ENCODE data around the gene TAPBP. TPM values are rescaled to one million over a fixed set of nuclear protein-coding genes. Genes with fewer than 3 reads are reported as not detected.

The TAPBP gene
- total RNA-seq, 1 donor from 2014 or later = 93.0 TPM

DNA sequence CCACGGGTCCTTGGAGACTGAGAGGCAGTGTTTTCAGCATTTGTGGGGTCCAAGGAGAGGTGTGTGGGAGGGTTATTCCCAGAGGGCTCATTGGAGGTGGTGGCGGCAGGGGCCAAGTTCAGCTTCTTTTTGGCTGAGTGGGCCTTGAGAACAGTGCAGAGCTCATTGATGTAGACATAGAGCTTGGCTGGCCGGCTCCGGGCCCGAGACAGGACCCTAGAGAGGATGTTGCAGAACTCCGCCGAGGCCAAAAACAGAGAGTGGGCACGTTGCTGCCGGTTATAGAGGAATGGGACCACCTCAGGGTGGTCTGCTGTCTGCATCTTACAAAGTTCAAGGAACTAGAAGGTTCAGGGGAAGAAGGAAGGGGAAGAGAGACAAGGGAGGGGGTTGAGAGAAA is 7.3 kb upstream of the TAPBP start:
- DNase-seq (no peak), ATAC-seq (no peak)
- intact Hi-C loops (cut with micrococcal nuclease) = no loop called here

DNA sequence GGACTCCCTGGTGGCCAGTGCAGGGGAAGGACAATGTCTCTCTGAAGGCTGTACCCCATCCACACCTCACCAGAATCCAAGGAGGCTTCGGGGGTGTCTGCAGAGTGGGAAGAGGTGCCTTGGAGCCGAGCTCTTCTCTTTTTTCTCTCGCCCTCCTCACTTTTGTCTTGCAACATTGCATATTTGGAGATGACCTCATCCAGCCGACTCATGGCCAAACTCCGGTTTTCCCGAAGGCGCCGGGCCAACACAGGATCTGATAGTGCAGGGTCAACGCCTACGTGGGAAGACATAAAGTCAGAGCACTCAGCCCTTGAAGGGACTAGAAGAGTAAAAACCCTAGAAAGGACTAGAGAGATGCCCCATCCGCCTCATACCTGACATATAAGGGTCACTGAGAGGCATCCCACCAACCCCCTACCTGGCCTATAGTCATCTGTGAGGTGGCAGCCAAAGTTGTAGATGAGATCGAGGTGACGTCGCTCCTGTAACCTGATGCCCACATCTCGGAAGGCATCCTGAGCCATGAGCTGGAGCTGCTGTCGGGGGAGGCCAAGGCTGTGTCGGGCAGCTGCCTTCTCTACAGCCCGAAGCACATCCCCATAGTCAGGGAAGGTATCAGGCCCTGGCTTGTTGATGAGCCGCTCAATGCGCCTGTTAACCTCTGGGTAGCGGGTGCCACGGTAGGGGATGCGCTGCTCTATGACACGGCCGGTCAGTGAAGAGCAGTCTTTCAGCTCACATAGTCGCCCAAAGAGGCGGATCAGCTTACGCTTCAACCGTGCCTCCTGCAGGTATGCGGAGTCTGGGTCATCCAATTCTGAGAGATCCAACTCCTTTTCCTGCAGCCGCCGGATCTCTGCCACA is 6.7 kb upstream of the TAPBP start:
- intact Hi-C loops (cut with micrococcal nuclease) = no loop called here
- ATAC-seq (no peak), DNase-seq (peak; percentile 77)

DNA sequence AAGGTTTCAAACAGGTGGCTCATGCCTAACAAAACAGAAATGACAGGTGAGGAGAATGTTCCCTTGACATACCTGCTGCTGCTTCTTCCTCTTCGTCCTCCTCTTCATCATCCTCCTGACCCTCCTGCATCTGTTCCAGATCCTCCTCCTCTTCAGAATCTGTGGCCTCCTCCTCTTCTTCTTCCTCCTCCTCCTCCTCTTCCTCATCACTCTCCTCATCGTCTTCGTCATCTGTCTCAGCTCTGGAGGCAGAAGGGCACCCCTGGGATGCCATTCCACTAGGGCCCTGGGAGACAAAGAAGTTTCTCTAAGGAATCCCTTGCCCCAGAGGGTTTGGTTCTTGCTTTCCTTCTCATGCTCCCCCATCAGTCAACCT is 6.0 kb upstream of the TAPBP start:
- ATAC-seq (no peak), DNase-seq (no peak)
- intact Hi-C loops (cut with micrococcal nuclease) = no loop called here

DNA sequence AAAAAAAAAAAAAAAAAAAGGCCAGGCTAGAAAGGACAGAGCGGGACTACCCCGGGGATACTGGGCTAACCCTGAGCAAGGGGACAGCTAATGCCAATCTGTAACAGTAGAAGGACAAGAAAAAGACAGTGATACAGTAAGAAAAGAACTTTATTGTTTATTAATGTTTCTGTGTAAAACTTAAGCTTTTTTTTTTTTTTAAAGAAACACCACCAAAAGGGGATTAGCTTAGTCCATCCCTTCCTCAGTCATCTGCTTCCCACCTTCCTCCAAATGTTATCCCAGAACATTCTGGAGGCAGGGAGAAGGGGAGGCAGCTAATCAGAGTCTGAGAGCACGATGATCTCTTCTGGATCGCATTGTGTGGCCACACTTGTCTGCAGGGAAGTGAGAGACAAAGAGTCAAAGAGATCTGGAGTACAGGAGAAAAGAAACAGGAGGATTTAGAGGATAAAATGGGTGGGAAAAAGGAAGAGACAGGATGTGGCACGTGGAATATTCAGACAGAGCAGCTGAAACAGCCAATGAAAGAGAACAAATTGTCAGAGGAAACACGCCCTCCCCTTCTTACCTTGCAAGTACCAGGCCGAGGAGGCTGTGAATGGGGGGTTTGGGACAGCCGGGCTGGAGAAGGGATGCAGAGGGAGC is 4.7 kb upstream of the TAPBP start:
- intact Hi-C loops (cut with micrococcal nuclease) = no loop called here
- DNase-seq = no peak
- no peak for ATAC-seq

DNA sequence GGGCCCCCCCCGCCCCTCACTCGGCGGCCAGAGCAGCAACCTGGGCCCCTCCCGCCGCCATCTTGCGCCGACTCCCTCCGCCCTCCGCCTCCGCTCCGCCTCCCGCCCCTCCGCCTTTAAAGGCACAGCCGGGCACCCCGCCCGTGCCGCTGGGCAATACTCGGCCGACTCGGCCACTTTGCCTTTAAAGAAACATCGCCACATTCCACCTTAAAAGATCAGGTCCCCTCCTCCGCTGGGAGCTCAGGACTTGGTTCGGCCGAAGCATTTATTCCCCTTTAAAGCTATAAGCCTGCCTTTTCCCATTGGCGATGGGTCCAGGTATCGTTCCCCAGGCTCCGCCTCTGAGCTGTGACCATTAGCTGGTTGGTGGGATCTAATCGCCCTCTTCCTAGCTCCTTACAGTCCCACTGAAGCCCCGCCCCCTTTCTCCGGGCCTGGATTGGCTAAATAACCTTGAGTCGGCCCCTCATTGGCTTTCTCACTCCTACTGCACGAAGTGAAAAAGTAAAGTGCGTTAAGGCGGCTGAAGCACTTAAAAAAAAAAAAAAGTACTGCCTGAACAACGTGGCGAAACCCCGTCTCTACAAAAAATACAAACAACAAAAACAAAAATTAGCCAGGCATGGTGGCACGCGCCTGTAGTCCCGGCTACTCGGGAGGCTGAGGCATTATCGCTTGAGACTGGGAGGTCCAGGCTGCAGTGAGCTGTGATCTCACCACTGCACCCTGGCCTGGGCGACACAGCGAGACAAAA is 4.0 kb upstream of the TAPBP start, which contains the start of gene ZBTB22:
TSS of gene ZBTB22 (minus strand) at position 76 of the 757 bp plus-strand sequence. CDS start 828 bp downstream, outside the sequence.
- ATAC-seq = peak; percentile 76
- intact Hi-C loops (cut with micrococcal nuclease) = no loop called here
- peak; percentile 99 for DNase-seq

DNA sequence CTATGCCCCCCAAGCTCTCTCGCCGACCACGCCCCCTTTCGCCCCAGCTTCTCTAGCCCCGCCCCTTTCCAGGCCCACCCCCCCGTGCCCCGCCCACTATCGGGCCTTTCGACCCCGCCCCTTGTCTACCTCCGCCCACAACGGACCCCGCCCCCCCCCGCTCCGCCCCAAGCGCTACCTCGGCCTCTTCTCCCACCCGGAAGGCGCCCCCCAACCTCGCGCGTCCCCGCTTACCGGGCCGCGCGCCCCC is 3.5 kb upstream of the TAPBP start:
- ATAC-seq (peak; percentile 4), DNase-seq (no peak)
- intact Hi-C loops (cut with micrococcal nuclease) = no loop called here

DNA sequence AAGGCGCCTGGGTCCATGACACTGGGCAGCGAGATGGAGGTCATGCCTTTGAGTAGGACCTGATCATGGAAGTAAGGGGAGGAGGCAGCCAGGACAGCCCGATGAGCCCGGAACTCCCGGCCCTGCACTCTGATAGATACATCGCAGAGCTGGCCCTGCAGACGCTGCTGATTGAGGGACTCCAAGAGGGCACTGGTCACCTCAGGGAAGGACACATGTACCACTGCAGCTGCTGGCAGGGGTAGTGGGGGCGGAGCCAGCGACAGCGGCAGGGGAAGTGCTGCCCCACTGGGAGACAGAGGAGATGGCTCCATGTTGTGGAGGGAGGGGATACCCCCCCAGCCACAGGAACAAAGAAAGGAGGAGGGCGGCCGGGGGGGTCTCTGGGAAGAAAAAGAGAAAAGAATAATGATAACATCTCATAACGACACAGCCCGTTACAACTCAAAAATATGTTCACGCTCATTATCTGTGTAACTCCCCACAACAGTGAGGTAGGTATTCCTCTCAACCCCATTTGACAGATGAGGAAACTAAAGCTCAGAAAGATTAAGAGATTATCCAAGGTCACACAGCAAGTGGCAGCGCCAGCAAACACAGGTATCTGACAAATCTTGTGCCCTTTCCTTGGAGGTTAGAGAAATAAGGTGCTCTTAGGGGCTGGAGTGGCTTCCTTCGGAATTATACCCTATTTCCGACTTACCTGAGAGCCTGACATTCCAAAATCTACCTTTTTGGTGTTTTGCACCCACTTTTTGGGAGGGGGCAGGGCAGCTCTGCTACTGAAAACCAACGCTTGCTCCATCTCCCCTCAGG is 2.9 kb upstream of the TAPBP start:
- peak; percentile 0 for ATAC-seq
- DNase-seq = peak; percentile 68
- intact Hi-C loops (cut with micrococcal nuclease) = no loop called here

DNA sequence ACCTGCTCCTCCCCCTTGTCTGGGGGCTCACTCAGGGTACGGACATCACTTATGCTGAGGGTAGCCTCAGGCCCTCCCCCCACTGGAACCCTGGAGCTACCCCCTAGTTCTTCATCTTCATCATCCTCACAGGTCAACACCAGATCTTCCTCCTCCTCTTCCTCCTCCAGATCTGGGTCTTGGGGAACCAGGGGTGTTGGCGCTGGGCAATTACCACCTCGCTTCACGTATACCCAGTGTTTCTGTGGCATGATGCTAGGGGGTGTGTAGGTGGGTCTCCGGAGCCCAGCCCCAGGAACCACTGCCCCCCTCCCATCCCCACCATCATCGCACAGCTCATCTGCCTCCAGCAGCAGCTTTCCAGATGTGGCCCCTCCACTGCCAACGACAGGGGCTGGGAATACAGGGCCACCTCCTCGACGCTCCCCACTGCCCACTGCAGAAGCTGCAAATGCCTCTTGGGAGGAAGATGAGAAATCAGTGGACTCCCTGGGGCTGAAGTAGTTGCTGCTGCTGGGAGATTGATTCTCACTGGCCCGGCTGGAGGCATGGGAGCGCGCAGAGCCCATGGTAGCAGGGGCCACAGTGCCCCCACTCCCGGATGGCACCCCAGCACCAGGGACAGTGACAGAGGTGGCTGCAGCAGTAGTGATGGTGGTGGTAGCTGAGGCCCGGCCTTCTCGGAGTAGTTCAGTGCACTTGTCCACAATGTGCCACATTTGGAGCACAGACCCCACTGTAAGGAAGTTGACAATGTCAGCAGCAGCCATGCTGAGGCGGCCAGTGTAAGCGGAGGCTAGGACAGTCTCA is 2.1 kb upstream of the TAPBP start:
- DNase-seq (no peak), ATAC-seq (no peak)
- intact Hi-C loops (cut with micrococcal nuclease) = no loop called here

DNA sequence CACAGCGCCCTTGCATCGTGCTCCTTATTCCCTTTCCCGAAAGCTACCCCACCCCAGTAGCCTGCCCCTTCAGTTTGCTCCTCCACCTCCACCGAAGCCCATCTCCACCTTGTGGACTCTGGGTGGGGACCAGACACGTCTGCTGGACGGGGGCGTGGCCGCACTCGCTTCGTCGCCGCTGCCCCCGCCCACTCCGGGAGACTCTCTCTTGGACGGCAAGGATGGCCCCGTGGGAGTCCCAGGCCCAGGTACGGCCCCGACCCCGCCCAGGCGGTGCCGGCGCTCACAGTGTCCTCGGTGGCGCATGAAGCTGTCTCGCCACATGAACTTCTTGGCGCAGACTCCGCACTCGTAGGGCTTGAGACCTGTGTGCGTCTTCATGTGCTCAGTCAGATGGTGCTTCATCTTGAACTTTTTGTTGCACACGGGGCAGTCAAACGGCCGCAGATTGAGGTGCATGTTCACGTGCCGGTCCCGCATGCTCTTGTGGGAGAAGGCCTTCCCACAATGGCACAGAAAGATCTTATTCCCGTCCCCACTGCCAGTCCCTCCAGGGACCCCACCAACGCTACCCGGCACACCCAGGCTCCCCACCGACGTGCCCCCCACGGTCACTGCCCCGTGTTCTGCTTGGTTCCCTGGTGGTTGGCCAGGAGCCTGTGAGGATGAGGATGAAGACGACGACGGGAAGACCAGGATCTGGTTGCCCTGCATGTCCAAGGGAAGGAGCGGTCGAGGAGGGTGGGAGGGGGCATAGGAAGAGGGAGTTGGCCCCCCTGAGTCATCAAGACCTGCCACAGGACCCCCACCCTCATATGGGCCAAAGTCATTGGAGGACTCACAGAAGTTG is 1.3 kb upstream of the TAPBP start:
- ATAC-seq (no peak), DNase-seq (peak; percentile 68)
- intact Hi-C loops (cut with micrococcal nuclease) = no loop called here

DNA sequence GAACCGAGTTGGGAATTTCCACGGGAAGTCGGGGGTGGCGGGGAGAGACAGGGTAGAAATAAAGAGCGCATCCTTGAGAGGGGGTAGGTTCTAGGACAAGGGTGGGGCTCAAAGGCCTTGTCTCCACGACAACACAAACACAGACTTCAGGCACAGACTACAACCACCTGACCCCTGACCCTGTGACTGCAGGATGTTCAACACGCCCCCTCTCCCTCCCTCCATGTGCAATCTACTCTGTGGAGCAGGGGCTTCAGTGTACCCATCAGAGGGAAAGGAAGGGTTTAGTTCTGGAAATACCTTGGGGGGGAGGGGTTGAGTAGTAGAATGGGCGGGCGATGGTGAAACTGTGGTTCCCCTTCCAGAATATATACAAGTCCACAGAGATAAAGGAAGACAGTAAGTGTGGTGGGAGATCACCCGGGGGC is 651 bp upstream of the TAPBP start:
- ATAC-seq (peak; percentile 20), DNase-seq (peak; percentile 58)
- intact Hi-C loops (cut with micrococcal nuclease) = no loop called here

DNA sequence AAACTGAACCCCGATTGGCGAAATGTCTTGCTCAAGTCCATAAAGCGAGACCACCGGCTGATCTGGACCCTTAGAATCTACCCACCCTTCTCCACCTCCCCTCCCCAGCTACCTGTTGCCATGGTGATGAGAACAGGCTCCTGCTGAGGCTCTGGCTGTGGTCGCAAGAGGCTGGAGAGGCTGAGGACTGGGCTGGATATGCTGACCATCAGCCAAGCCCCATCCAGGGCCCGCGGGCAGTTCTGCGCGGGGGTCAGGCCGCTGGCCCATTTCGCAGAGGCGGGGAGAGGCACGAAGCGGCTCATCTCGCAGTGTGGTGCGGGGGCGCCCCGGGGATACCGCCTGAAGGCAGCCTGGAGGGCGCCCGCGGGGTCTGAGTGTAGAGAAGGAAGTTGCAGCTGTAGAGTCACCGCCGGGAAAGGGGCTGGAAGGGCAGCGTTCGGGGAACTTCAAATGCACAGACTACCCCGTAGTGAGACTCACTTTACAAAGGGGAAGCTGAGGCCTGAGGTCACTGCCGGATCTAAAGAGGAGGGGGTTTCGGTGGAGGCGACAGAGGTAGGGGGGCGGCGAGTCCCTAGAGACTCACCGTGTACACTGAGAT is 671 bp downstream of the TAPBP start:
- intact Hi-C loops (cut with micrococcal nuclease) = no loop called here
- DNase-seq (peak; percentile 72), ATAC-seq (peak; percentile 5)

DNA sequence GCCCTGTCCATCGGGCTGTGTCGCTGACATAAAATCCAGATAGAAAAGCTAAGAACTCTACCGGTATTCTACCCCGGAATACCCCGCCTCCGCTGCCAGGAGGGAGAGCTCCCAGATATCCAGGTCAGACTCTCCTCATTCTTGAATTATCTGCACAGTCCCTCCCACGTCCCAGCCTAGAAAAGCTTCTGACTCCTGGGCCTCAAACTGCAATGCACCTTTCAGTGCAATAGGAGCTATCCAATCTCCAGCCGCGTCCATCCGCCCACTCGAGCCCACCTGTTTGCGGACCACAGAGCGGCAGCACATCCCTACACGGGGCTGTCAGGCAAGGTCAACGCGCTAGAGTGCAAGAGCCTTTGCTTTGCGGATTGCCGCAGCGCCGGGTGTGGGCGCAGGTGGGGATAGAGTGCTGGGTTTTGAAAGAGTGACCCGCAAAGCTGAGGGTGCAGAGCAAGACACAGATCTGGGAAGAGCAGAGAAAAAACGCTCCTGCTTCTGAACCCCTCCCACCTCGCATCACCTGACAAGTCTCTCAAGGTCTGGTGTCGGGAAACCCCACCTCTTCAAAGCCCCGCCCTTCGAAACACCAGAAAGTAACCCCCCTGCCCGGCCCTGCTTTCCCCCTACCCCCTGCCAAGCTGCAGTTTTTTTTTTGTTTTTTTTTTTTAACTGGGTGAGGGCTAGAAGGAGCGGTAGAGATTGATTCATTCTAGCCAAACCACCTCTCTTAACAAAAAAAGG is 1.3 kb downstream of the TAPBP start:
- intact Hi-C loops (cut with micrococcal nuclease) = no loop called here
- ATAC-seq (peak; percentile 9), DNase-seq (peak; percentile 48)

DNA sequence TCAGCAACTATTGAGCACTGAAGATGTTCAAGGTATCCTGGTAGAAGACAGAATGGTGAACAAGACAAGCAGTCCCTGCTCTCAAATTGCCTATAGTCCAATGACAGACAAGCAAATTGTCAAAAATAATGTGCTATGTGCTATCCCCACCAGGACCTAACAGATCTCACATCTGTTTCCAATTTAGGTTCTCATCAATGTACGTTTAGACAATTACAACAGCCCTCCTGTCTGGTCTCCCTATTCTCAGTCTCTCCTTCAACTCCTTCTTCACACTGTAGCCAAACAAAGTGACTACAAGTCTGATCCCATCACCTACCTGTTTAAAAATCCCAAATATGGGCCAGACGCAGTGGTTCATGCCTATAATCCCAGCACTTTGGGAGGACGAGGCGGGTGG is 7.5 kb downstream of the TAPBP start:
- intact Hi-C loops (cut with micrococcal nuclease) = no loop called here
- ATAC-seq = no peak
- no peak for DNase-seq

DNA sequence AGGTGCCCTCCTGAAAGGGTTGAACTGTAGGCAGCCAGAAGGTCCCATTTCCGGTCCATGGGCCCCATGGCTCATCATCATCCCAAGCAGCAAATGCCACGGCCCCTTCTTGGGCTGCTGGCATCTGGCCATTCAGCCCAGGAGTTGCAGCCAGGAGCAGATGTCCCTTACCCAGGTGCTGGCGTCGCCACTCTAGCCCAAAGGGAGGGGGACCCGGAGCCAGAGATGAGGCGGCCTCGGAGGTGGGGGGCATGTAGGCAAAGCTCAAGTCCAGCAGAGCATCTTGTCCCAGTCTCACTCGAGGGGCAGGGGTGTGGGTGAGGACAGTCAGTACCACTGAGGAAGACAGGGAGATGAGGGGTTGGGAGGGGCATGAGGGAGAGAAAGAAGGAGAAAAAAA is 8.8 kb downstream of the TAPBP start:
- DNase-seq (no peak), ATAC-seq (no peak)
- intact Hi-C loops (cut with micrococcal nuclease) = no loop called here

DNA sequence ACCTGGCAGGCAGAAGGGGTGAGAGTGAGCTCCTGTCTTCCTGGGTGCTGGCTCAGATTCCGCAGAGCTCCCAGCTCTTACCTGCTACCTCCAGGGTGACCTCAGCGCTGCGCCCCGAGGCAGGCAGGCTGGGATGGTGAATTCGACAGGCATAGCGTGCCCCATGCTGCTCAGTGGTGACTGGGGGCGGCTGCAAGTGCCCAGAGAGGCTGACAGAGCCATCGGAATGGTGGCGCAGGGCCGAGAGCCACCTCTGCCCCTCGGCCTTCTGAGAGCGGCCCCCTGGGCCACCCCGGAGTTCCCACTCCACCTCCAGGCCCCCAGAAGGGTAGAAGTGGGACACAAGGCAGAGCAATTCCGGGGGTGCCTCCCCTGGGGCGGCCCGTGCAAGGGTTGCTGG is 9.7 kb downstream of the TAPBP start:
- intact Hi-C loops (cut with micrococcal nuclease) = no loop called here
- ATAC-seq (no peak), DNase-seq (no peak)

DNA sequence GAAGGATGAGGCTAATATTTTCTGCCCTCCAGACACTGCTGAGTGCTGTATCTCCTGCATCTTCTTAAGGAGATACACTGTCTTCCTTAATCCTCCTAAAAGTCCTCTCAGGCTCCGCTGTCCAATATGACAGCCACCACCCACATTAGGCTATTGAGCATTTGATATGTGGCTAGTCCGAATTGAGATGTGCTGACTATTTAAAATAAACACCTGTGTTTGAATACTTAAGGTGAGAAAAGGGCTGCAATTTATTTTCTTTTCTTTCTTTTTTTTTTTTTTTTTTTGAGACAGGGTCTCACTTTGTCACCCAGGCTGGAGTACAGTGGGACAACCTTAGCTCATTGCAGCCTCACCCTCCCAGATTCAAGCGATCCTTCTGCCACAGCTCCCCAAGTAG is 12.0 kb downstream of the TAPBP start:
- DNase-seq (no peak), ATAC-seq (no peak)
- intact Hi-C loops (cut with micrococcal nuclease) = no loop called here
